HG02981 (cell line): ENCODE results near the gene PPP6R1.

ENCODE experiments used
- ATAC-seq: cut with Tn5 transposase; IDR thresholded peaks from one replicate; pipeline ENCODE4 v1.9.1; 2021; ENCODE audit warnings: mild to moderate bottlenecking, moderate library complexity; ENCODE audit not compliant: unreplicated experiment

The PPP6R1 gene

GRCh38 chr19:55261671-55262126 lies 2.9 kb upstream of the PPP6R1 start:
- ATAC-seq = no peak

GRCh38 chr19:55259540-55260210 lies 858 bp upstream of the PPP6R1 start:
- no peak for ATAC-seq

- peak; percentile 5 for ATAC-seq
Measured at GRCh38 chr19:55258476-55258827, 365 bp downstream of the PPP6R1 start.

- no peak for ATAC-seq
Measured at GRCh38 chr19:55257461-55258420, 1.1 kb downstream of the PPP6R1 start.

- no peak for ATAC-seq
Measured at GRCh38 chr19:55256562-55257460, 2.0 kb downstream of the PPP6R1 start.

GRCh38 chr19:55255618-55256423 lies 3.0 kb downstream of the PPP6R1 start:
- ATAC-seq = no peak

- no peak for ATAC-seq
Measured at GRCh38 chr19:55254625-55254977, 4.2 kb downstream of the PPP6R1 start.

- ATAC-seq = peak; percentile 49
Measured at GRCh38 chr19:55253842-55254624, 4.8 kb downstream of the PPP6R1 start.

- no peak for ATAC-seq
Measured at GRCh38 chr19:55252760-55253663, 5.8 kb downstream of the PPP6R1 start.

- no peak for ATAC-seq
Measured at GRCh38 chr19:55251341-55252081, 7.3 kb downstream of the PPP6R1 start.

- ATAC-seq = no peak
Measured at GRCh38 chr19:55250262-55251036, 8.4 kb downstream of the PPP6R1 start.

GRCh38 chr19:55249841-55250240 lies 9.0 kb downstream of the PPP6R1 start:
- no peak for ATAC-seq

GRCh38 chr19:55248704-55249103 lies 10.1 kb downstream of the PPP6R1 start:
- no peak for ATAC-seq

GRCh38 chr19:55248166-55248675 lies 10.6 kb downstream of the PPP6R1 start:
- ATAC-seq = no peak

GRCh38 chr19:55247621-55248099 lies 11.2 kb downstream of the PPP6R1 start:
- no peak for ATAC-seq
